ENCODE data around the gene POLR3E. TPM values are rescaled to one million over a fixed set of nuclear protein-coding genes. Genes with fewer than 3 reads are reported as not detected.

The POLR3E gene
- total RNA-seq, 4 donors from 2014 or later, result 34.9 to 55.4 (median 48.3) TPM

- TF ChIP-seq POLR2AphosphoS5 (IDR thresholded peaks at IDR 0.05) (no peak), POLR2A (IDR thresholded peaks at IDR 0.05) (no peak), EP300 (IDR thresholded peaks at IDR 0.05) (no peak)
- TF ChIP-seq, protein P1, sequence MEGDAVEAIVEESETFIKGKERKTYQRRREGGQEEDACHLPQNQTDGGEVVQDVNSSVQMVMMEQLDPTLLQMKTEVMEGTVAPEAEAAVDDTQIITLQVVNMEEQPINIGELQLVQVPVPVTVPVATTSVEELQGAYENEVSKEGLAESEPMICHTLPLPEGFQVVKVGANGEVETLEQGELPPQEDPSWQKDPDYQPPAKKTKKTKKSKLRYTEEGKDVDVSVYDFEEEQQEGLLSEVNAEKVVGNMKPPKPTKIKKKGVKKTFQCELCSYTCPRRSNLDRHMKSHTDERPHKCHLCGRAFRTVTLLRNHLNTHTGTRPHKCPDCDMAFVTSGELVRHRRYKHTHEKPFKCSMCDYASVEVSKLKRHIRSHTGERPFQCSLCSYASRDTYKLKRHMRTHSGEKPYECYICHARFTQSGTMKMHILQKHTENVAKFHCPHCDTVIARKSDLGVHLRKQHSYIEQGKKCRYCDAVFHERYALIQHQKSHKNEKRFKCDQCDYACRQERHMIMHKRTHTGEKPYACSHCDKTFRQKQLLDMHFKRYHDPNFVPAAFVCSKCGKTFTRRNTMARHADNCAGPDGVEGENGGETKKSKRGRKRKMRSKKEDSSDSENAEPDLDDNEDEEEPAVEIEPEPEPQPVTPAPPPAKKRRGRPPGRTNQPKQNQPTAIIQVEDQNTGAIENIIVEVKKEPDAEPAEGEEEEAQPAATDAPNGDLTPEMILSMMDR (IDR thresholded peaks at IDR 0.05), result no peak
- ATAC-seq, result no peak
- WGBS, 2 donors (ENCODE audit: low coverage in 1 of 2), result 52 to 59% methylated on average over 7 to 14 of the region's 28 CpGs
- H3K9me3 ChIP-seq, result no peaks in the 10 kb centered on the region
- H3K27me3 ChIP-seq, result no peaks in the 10 kb centered on the region
- H3K4me1 ChIP-seq, result peaks cover 0 to 38% (median 22%) of the 10 kb centered on the region in 3 donors
- H3K4me3 ChIP-seq, result peak overlapping the region; percentile 68 to 97
- H3K36me3 ChIP-seq, result no peaks in the 10 kb centered on the region
- peak overlapping the region; percentile 14 to 97 (median 96) for H3K27ac ChIP-seq
Measured at GRCh38 chr16:22375117-22375962, 78.1 kb downstream of the POLR3E start.

DNA sequence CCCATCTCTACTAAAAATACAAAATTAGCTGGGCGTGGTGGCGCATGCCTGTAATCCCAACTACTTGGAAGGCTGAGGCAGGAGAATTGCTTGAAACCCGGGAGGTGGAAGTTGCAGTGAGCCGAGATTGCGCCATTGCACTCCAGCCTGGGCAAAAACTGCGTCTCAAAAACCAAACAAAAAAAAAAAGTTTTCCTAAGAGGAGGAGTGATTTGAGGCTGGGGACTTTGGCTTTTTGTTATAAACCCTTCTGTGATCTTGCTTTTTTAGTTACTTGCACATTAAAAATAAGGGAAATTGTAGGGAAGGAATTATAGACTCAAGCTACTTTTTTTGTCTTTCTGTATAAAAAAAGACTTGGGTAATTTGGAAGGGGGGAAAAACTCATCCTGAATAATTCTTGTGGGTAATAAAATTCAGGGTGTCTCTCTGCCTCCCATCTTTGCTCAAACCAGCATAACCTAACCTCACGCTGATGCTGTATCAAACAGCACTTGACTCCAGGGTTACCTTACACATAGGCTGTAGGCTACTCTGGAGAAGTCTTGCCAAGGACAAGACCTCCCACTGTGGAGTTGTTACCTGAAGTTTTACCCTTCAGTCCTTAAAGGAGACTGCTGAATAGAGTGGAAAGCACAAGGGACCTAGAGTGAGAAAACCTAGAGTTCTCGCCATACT, 78.9 kb downstream of the POLR3E start:
- no peaks in the 10 kb centered on the region for H3K36me3 ChIP-seq
- no peak overlapping the region for H3K4me3 ChIP-seq
- no peaks in the 10 kb centered on the region for H3K9me3 ChIP-seq
- H3K4me1 ChIP-seq, result peaks cover 0 to 31% (median 17%) of the 10 kb centered on the region in 3 donors
- ATAC-seq, result no peak
- H3K27ac ChIP-seq, result no peak overlapping the region
- no peaks in the 10 kb centered on the region for H3K27me3 ChIP-seq
- WGBS, 2 donors (ENCODE audit: low coverage in 1 of 2), result 93 to 100% methylated on average over 6 of the region's 8 CpGs
- no peak for TF ChIP-seq EP300 (IDR thresholded peaks at IDR 0.05)
- TF ChIP-seq POLR2A (IDR thresholded peaks at IDR 0.05), result no peak
- no peak for TF ChIP-seq POLR2AphosphoS5 (IDR thresholded peaks at IDR 0.05)
- TF ChIP-seq, protein P1 (IDR thresholded peaks at IDR 0.05), result no peak

DNA sequence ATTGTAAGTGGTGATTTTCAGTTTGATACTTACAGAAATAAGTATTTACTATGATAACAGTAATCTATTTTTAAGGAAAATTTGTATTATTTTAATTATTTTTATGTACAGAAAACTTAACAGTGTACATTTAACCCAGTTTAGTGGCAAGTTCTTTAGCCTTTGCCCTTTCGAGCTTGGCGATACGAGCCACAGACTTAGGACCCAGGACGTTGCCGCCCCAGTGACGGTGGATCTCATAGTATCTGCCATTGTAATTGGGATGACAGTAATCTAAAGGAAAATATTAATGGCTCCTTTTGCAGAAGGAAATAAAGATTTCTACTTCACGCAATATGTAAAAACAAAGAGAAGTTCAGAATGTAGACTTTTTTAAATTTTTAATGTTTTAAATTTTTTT, 82.4 kb downstream of the POLR3E start:
- peaks cover 0 to 9% (median 5%) of the 10 kb centered on the region in 3 donors for H3K4me1 ChIP-seq
- H3K9me3 ChIP-seq, result no peaks in the 10 kb centered on the region
- no peak overlapping the region for H3K27ac ChIP-seq
- TF ChIP-seq POLR2A (IDR thresholded peaks at IDR 0.05) (no peak), POLR2AphosphoS5 (IDR thresholded peaks at IDR 0.05) (no peak), EP300 (IDR thresholded peaks at IDR 0.05) (no peak)
- TF ChIP-seq, protein P1 (IDR thresholded peaks at IDR 0.05), result no peak
- ATAC-seq, result no peak
- H3K36me3 ChIP-seq, result peaks cover 0 to 6% of the 10 kb centered on the region in 2 donors
- 94 to 100% methylated on average over 1 to 7 of the region's 7 CpGs for WGBS, 2 donors (ENCODE audit: low coverage in 1 of 2)
- H3K4me3 ChIP-seq, result no peak overlapping the region
- H3K27me3 ChIP-seq, result no peaks in the 10 kb centered on the region

DNA sequence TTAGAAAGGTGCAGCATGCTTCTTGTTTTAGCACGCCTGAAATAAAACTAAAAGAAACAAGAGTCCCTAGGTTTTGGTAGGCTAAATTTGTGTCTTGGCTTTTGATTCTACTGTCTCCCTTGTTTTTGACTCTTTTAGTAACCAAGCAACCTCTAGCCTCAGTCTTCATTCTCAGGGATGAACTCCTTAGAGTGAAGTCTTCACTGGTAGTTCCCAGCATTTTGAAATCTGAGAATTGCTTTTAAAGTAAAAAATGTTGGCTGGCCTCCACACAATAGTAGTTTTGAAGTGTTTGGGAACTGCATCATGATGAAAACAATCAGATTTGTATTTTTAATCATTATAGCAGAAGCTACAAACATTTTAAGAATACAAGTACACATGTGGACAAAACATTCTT, 83.3 kb downstream of the POLR3E start:
- TF ChIP-seq EP300 (IDR thresholded peaks at IDR 0.05), result no peak
- TF ChIP-seq, protein P1 (IDR thresholded peaks at IDR 0.05), result no peak
- no peak for TF ChIP-seq POLR2A (IDR thresholded peaks at IDR 0.05)
- no peak for TF ChIP-seq POLR2AphosphoS5 (IDR thresholded peaks at IDR 0.05)
- 30 to 38% methylated on average over 1 of the region's 1 CpG for WGBS, 2 donors (ENCODE audit: low coverage in 1 of 2)
- Histone ChIP-seq H3K4me3 (no peak overlapping the region), H3K27ac (no peak overlapping the region), H3K4me1 (peaks cover 0 to 2% (median 0%) of the 10 kb centered on the region in 3 donors), H3K27me3 (no peaks in the 10 kb centered on the region), H3K36me3 (peaks cover 0 to 8% of the 10 kb centered on the region in 2 donors), H3K9me3 (no peaks in the 10 kb centered on the region)
- ATAC-seq, result no peak

All from gastroesophageal sphincter (tissue), 4 donors.